H1 (cell line): ENCODE measurements around the gene TAF13. TPM values are rescaled to one million over a fixed set of nuclear protein-coding genes. Genes with fewer than 3 reads are reported as not detected.

Experiments used
- CTCF ChIA-PET: fragments of 300-600 bp; sonication (Branson Sonifier 250); formaldehyde crosslinking; loops from one replicate; lab custom pipeline; 2021; ENCODE audit not compliant: partially characterized antibody; lab: Charles Lee
- POLR2A ChIA-PET: fragments of 300-600 bp; sonication (Branson Sonifier 250); formaldehyde crosslinking; loops from one replicate; lab custom pipeline; 2021; ENCODE audit warnings: inconsistent platforms; ENCODE audit not compliant: partially characterized antibody; lab: Charles Lee
- DNase-seq, 2 experiments: peaks; one replicate each; pipeline versions ENCODE4 v3.0.0 to v3.0.0-alpha.2; 2010 to 2022; ENCODE audit warnings: low spot score in 2 of 2, low read depth in 1 of 2, mixed read lengths in 1 of 2
- FAIRE-seq: peaks from 2 replicates; lab custom pipeline; 2011; peaks lifted over from hg19 to GRCh38; lab: Jason Lieb, UNC
- H2AFZ ChIP-seq: 2 replicates; pipeline ENCODE4 v1.8.1; 2012; ENCODE audit warnings: low read length, inconsistent platforms
- H2AK5ac ChIP-seq: 2 replicates; pipeline ENCODE4 v1.6.1; 2013; ENCODE audit warnings: low read depth, low read length
- H2BK120ac ChIP-seq: replicated peaks from 2 replicates; pipeline ENCODE3; 2013; ENCODE audit warnings: low read depth, low read length, inconsistent platforms
- H2BK12ac ChIP-seq: 2 replicates; pipeline ENCODE4 v1.6.1; 2013; ENCODE audit warnings: low read depth, low read length
- H2BK15ac ChIP-seq: 2 replicates; pipeline ENCODE4 v1.6.1; 2013; ENCODE audit warnings: low read length
- H2BK20ac ChIP-seq: 2 replicates; pipeline ENCODE4 v1.6.1; 2013; ENCODE audit warnings: low read length
- H2BK5ac ChIP-seq: 2 replicates; pipeline ENCODE4 v1.6.1; 2013; ENCODE audit warnings: low read depth, low read length
- H3K14ac ChIP-seq: 2 replicates; pipeline ENCODE4 v1.6.1; 2013; ENCODE audit warnings: inconsistent platforms; ENCODE audit not compliant: insufficient read length
- H3K18ac ChIP-seq: 2 replicates; pipeline ENCODE4 v1.6.1; 2013; ENCODE audit warnings: low read length; ENCODE audit errors: extremely low read depth
- H3K23ac ChIP-seq: 2 replicates; pipeline ENCODE4 v1.6.1; 2013; ENCODE audit warnings: inconsistent platforms; ENCODE audit not compliant: insufficient read length
- H3K23me2 ChIP-seq: 2 replicates; pipeline ENCODE4 v1.6.1; 2013; ENCODE audit warnings: low read depth, low read length
- H3K27ac ChIP-seq: 2 replicates; pipeline ENCODE4 v1.6.1; 2011; ENCODE audit warnings: low read depth, low read length, inconsistent platforms
- H3K27me3 ChIP-seq, 4 experiments: replicated peaks in 1 of 4; 1 replicate in 1 of 4; 2 replicates in 3 of 4; pipeline versions ENCODE4 v1.6.1 to v1.8.1; 2011 to 2013; ENCODE audit warnings: low read length in 3 of 4, mild to moderate bottlenecking in 3 of 4, inconsistent platforms in 2 of 4, mixed read lengths in 2 of 4, moderate library complexity in 1 of 4; ENCODE audit not compliant: control insufficient read depth in 3 of 4, insufficient read depth in 3 of 4; ENCODE audit errors: extremely low read depth in 1 of 4
- H3K36me3 ChIP-seq, 4 experiments: 2 replicates each; pipeline versions ENCODE4 v1.6.1 to v1.8.1; 2011 to 2013; ENCODE audit warnings: mild to moderate bottlenecking in 4 of 4, low read length in 3 of 4, moderate library complexity in 2 of 4, control low read depth in 1 of 4, inconsistent platforms in 1 of 4; ENCODE audit not compliant: insufficient read depth in 4 of 4, control insufficient read depth in 2 of 4
- H3K4ac ChIP-seq: replicated peaks from 2 replicates; pipeline ENCODE3; 2013; ENCODE audit warnings: low read length, low read depth, mixed read lengths, inconsistent platforms; ENCODE audit not compliant: insufficient read length
- H3K4me1 ChIP-seq, 4 experiments: replicated peaks in 1 of 4; 1 replicate in 1 of 4; 2 replicates in 3 of 4; pipeline versions ENCODE4 v1.6.1 to v1.8.1; 2011 to 2013; ENCODE audit warnings: low read length in 3 of 4, inconsistent platforms in 2 of 4, mixed read lengths in 1 of 4; ENCODE audit not compliant: insufficient read depth in 4 of 4, control insufficient read depth in 3 of 4
- H3K4me2 ChIP-seq, 2 experiments: 2 replicates each; pipeline versions ENCODE4 v1.6.1 to v1.8.1; 2011 to 2013; ENCODE audit warnings: low read depth in 2 of 2, low read length in 2 of 2, control low read depth in 1 of 2, inconsistent platforms in 1 of 2, mild to moderate bottlenecking in 1 of 2; ENCODE audit not compliant: insufficient read depth in 1 of 2
- H3K4me3 ChIP-seq, 4 experiments: fragments of 200-600, 300-600 bp in 1 of 4; sonication (generic), shearing (Covaris generic), sonication (Bioruptor Twin) in 1 of 4; 2 replicates each; pipeline versions ENCODE4 v1.5.1 to v1.8.1; 2011 to 2016; ENCODE audit warnings: low read length in 4 of 4, low read depth in 3 of 4, control low read depth in 2 of 4, inconsistent platforms in 2 of 4, mild to moderate bottlenecking in 2 of 4, mixed read lengths in 1 of 4, moderate library complexity in 1 of 4; ENCODE audit not compliant: insufficient read depth in 2 of 4; ENCODE audit errors: extremely low read depth in 1 of 4
- H3K56ac ChIP-seq: replicated peaks from 2 replicates; pipeline ENCODE3; 2013; ENCODE audit warnings: low read depth, mild to moderate bottlenecking, mixed read lengths, low read length, inconsistent platforms; ENCODE audit not compliant: insufficient read length
- H3K79me1 ChIP-seq: 2 replicates; pipeline ENCODE4 v1.6.1; 2013; ENCODE audit warnings: low read depth, low read length, control low read depth
- H3K79me2 ChIP-seq, 2 experiments: 2 replicates each; pipeline versions ENCODE4 v1.6.1 to v1.8.1; 2012 to 2013; ENCODE audit warnings: low read length in 2 of 2, mild to moderate bottlenecking in 2 of 2, inconsistent platforms in 1 of 2; ENCODE audit not compliant: insufficient read depth in 2 of 2, control insufficient read depth in 1 of 2
- H3K9ac ChIP-seq, 4 experiments: replicated peaks in 1 of 4; 1 replicate in 1 of 4; 2 replicates in 3 of 4; pipeline versions ENCODE4 v1.6.1 to v1.8.1; 2011 to 2013; ENCODE audit warnings: low read depth in 3 of 4, low read length in 3 of 4, control low read depth in 2 of 4, mild to moderate bottlenecking in 2 of 4, moderate library complexity in 2 of 4, inconsistent platforms in 1 of 4; ENCODE audit errors: extremely low read depth in 1 of 4
- H3K9me3 ChIP-seq, 2 experiments: 2 replicates each; pipeline versions ENCODE4 v1.6.1 to v1.8.1; 2012 to 2013; ENCODE audit warnings: mild to moderate bottlenecking in 2 of 2, moderate library complexity in 2 of 2, control low read depth in 1 of 2, inconsistent platforms in 1 of 2, low read depth in 1 of 2, low read length in 1 of 2, mixed read lengths in 1 of 2; ENCODE audit not compliant: insufficient read depth in 2 of 2
- H4K20me1 ChIP-seq, 2 experiments: replicated peaks in 1 of 2; 2 replicates each; pipeline versions ENCODE3 to v1.8.1; 2011 to 2013; ENCODE audit warnings: inconsistent platforms in 2 of 2, low read length in 2 of 2, mild to moderate bottlenecking in 1 of 2; ENCODE audit not compliant: insufficient read depth in 2 of 2, control insufficient read depth in 1 of 2
- H4K5ac ChIP-seq: 2 replicates; pipeline ENCODE4 v1.6.1; 2013; ENCODE audit warnings: low read length, low read depth, mixed read lengths, inconsistent platforms; ENCODE audit not compliant: insufficient read length
- H4K8ac ChIP-seq: 2 replicates; pipeline ENCODE4 v1.8.0; 2013; ENCODE audit warnings: mild to moderate bottlenecking, moderate library complexity, low read length, inconsistent platforms; ENCODE audit not compliant: insufficient read depth; ENCODE audit errors: extremely low read depth
- H4K91ac ChIP-seq: replicated peaks from 2 replicates; pipeline ENCODE3; 2013; ENCODE audit warnings: low read length, mixed read lengths, inconsistent platforms; ENCODE audit not compliant: insufficient read length
- BACH1 ChIP-seq: IDR thresholded peaks from 2 replicates; pipeline ENCODE4 v1.6.1; 2012; ENCODE audit warnings: low read length, improper control_type of control experiment
- CBX8 ChIP-seq: fragments of 300-800, 300-1000 bp; sonication (generic); IDR thresholded peaks from 2 replicates; pipeline ENCODE4 v1.7.1; 2016; ENCODE audit warnings: low read depth, low read length, borderline replicate concordance
- CREB1 ChIP-seq: IDR thresholded peaks from 2 replicates; pipeline ENCODE4 v1.6.1; 2012; ENCODE audit warnings: inconsistent platforms
- HDAC6 ChIP-seq: IDR thresholded peaks from one replicate; pipeline ENCODE4 v1.7.1; 2012; ENCODE audit warnings: low read depth, mild to moderate bottlenecking, inconsistent platforms, low read length, moderate library complexity
- JUN ChIP-seq: IDR thresholded peaks from 2 replicates; pipeline ENCODE4 v1.6.1; 2011; ENCODE audit warnings: low read depth, mild to moderate bottlenecking, improper control_type of control experiment, low read length
- JUND ChIP-seq: IDR thresholded peaks from 2 replicates; pipeline ENCODE4 v1.6.1; 2011; ENCODE audit warnings: mild to moderate bottlenecking, improper control_type of control experiment, low read length
- KDM1A ChIP-seq: fragments of 200-600, 300-600 bp; sonication (generic); IDR thresholded peaks from 2 replicates; pipeline ENCODE4 v1.7.1; 2016; ENCODE audit warnings: mild to moderate bottlenecking, low read length, borderline replicate concordance
- NANOG ChIP-seq: IDR thresholded peaks from 2 replicates; pipeline ENCODE4 v1.6.1; 2011; ENCODE audit warnings: low read length, low read depth, mild to moderate bottlenecking, inconsistent platforms; ENCODE audit not compliant: insufficient read depth, poor library complexity, severe bottlenecking
- POLR2AphosphoS5 ChIP-seq: IDR thresholded peaks from 2 replicates; pipeline ENCODE4 v1.6.1; 2011; ENCODE audit warnings: low read depth, low read length
- SAP30 ChIP-seq: fragments of 300-600 bp; sonication (generic); IDR thresholded peaks from 2 replicates; pipeline ENCODE4 v1.7.1; 2012; ENCODE audit warnings: low read length, moderate library complexity, mild to moderate bottlenecking, inconsistent platforms; ENCODE audit not compliant: insufficient read depth, insufficient replicate concordance
- SIN3A ChIP-seq, 2 experiments: IDR thresholded peaks in 1 of 2; conservative IDR thresholded peaks in 1 of 2; 2 replicates each; pipeline ENCODE4 v1.6.1; 2011 to 2012; ENCODE audit warnings: low read length in 2 of 2, improper control_type of control experiment in 1 of 2, low read depth in 1 of 2, mild to moderate bottlenecking in 1 of 2
- SIX5 ChIP-seq: IDR thresholded peaks from 2 replicates; pipeline ENCODE4 v1.6.1; 2011; ENCODE audit warnings: mild to moderate bottlenecking, low read depth, low read length
- TAF1 ChIP-seq: IDR thresholded peaks from 2 replicates; pipeline ENCODE4 v1.6.1; 2011; ENCODE audit warnings: mild to moderate bottlenecking, low read depth, low read length
- WGBS, 2 experiments: shearing (Covaris generic) in 1 of 2; methylation state at CpG; one replicate each; pipeline versions ENCODE4 v1.1.6 to v1.1.7; 2013 to 2015; ENCODE audit warnings: low lambda C conversion rate in 2 of 2, mixed read lengths in 2 of 2, inconsistent platforms in 1 of 2, low coverage in 1 of 2, missing lambda C conversion rate in 1 of 2; ENCODE audit not compliant: insufficient replicate concordance in 2 of 2, insufficient coverage in 1 of 2, insufficient read length in 1 of 2; ENCODE audit errors: extremely low coverage in 1 of 2, missing lambda C conversion rate in 1 of 2; 5-methylcytosine and 5-hydroxymethylcytosine counted together
- polyA plus RNA-seq, 7 experiments: library from polyadenylated mRNA; depleted of rRNA in 3 of 7; stranded (reverse) in 5 of 7; unstranded in 2 of 7; fragments of >200 nt in 5 of 7; fragments of 200-250 nt in 2 of 7; gene quantifications; 1 replicate in 5 of 7; 2 replicates in 1 of 7; 4 replicates in 1 of 7; pipeline versions ENCODE4 v1.2.1 to v1.2.3, GENCODE V29; 2011 to 2013; ENCODE audit warnings: missing spikeins in 2 of 7, mixed read lengths in 2 of 7
- total RNA-seq: library from RNA; stranded (reverse); fragmentation: NEBNext Ultra II Directional; extraction: Animal tissue kit (Norgen Biotek cat#: 25700); gene quantifications from 2 replicates; pipeline ENCODE4 v1.2.1, GENCODE V29; 2021

TAF13 gene
- total and polyA plus RNA-seq, 2 of the 8 experiments (the other 6 are each of a cell fraction or from before 2014, with no cell fraction given) = 13.1 to 41.7 TPM

DNA sequence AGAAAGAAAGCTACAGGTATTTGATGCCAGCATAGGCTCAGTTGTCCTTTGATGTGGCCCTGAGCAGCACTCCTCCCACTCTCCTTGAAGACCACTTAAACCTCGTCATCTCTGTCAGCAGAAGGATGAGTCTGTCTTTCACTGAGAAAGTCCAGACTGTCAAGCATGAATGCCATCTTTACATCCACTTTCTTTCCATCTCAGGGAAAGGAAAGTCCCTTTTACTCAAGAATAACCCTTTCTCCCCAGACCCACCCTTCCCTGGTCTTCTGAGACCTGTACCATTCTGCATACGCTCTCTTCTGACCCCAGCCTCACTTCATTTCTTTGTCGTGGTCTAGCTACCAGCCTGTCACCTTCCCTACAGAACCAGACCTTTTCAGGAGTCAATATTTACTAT, 34.1 kb upstream of the TAF13 start:
- Histone ChIP-seq H3K9me3 (no peaks in the 10 kb centered on the region), H4K5ac (no peak overlapping the region), H2BK5ac (no peak overlapping the region), H3K4me1 (peaks cover 0 to 9% (median 3%) of the 10 kb centered on the region in 4 experiments; a peak in 4 of 7 replicates), H3K9ac (no peak overlapping the region), H3K79me2 (no peaks in the 10 kb centered on the region), H2BK20ac (no peak overlapping the region), H3K23ac (no peak overlapping the region), H3K79me1 (no peaks in the 10 kb centered on the region), H4K20me1 (no peaks in the 10 kb centered on the region), H4K91ac (no peak overlapping the region), H3K23me2 (peaks cover 11% of the 10 kb centered on the region), H2AK5ac (no peak overlapping the region), H3K56ac (no peak overlapping the region), H2AFZ (no peak overlapping the region), H3K27me3 (peaks cover 13 to 32% (median 25%) of the 10 kb centered on the region in 4 experiments), H3K18ac (no peak overlapping the region), H3K36me3 (no peaks in the 10 kb centered on the region; a peak in 1 of 8 replicates), H3K4me2 (no peak overlapping the region), H3K14ac (no peak overlapping the region), H3K27ac (no peak overlapping the region), H3K4ac (no peak overlapping the region), H2BK120ac (no peak overlapping the region), H2BK12ac (no peak overlapping the region), H4K8ac (no peak overlapping the region), H3K4me3 (no peak overlapping the region), H2BK15ac (no peak overlapping the region)
- TF ChIP-seq TAF1 = no peak
- TF ChIP-seq SIX5 = no peak
- no peak for TF ChIP-seq CREB1
- TF ChIP-seq NANOG = no peak
- TF ChIP-seq BACH1 = no peak
- no peak for TF ChIP-seq KDM1A
- TF ChIP-seq JUN = no peak
- no peak for TF ChIP-seq CBX8
- TF ChIP-seq HDAC6 = no peak
- no peak for TF ChIP-seq SIN3A (conservative IDR thresholded peaks at IDR 0.05 in 1 of 2, IDR thresholded peaks at IDR 0.05 in 1 of 2; ENCODE audit: low read depth in 1 of 2, low read length in 2 of 2)
- TF ChIP-seq JUND = no peak
- TF ChIP-seq POLR2AphosphoS5 = no peak
- TF ChIP-seq SAP30 = no peak
- 69% methylated on average over 3 of the region's 3 CpGs; no CpG with 5 or more reads in 1 of the 2 experiments for WGBS, 2 experiments
- DNase-seq (no peak), FAIRE-seq (no peak)
- POLR2A ChIA-PET = interaction anchor here (8.6 kb wide), 1 partner anchor 9 kb away, joined by 106 read pairs; no protein-coding TSS in a partner anchor
- CTCF ChIA-PET = interaction anchor here (0.5 to 4.8 kb wide), 10 partner anchors 9 to 167 kb away, joined by 3 to 32 read pairs (median 3); no protein-coding TSS in a partner anchor
